GM19238 (cell line): ENCODE results near the gene PERCC1.
"Not testable (repeated sequence)": the region's sequence is repeated elsewhere in the genome, so short reads cannot be mapped to it uniquely, and the experiment has no call there.

Experiments
- DNase-seq: peaks from one replicate; pipeline ENCODE4 v3.0.0; 2011; ENCODE audit warnings: low spot score; ENCODE audit not compliant: insufficient read length

PERCC1 gene

GRCh38 chr16:1466968-1467521 is 36.2 kb downstream of the PERCC1 start:
- DNase-seq = no peak

GRCh38 chr16:1468426-1468810 is 37.5 kb downstream of the PERCC1 start:
- DNase-seq = no peak

- DNase-seq = not testable (repeated sequence)
Measured at GRCh38 chr16:1469141-1469540, 38.3 kb downstream of the PERCC1 start.

GRCh38 chr16:1469693-1470201 is 38.9 kb downstream of the PERCC1 start:
- DNase-seq = no peak

GRCh38 chr16:1470481-1471251 is 39.8 kb downstream of the PERCC1 start:
- DNase-seq = no peak

- no peak for DNase-seq
Measured at GRCh38 chr16:1471569-1472194, 40.8 kb downstream of the PERCC1 start.

- no peak for DNase-seq
Measured at GRCh38 chr16:1472974-1473373, 42.1 kb downstream of the PERCC1 start.

GRCh38 chr16:1474082-1474795 is 43.4 kb downstream of the PERCC1 start:
- no peak for DNase-seq

- peak; percentile 99 for DNase-seq
Measured at GRCh38 chr16:1474796-1475551, 44.1 kb downstream of the PERCC1 start, which contains the start of gene CLCN7. CLCN7 (minus strand) TSS chr16:1475028; CDS start chr16:1474974, 54 bp downstream.

- no peak for DNase-seq
Measured at GRCh38 chr16:1475552-1476114, 44.8 kb downstream of the PERCC1 start.

GRCh38 chr16:1477033-1477432 is 46.2 kb downstream of the PERCC1 start:
- DNase-seq = no peak

GRCh38 chr16:1478937-1479336 is 48.1 kb downstream of the PERCC1 start:
- DNase-seq = not testable (repeated sequence)

- DNase-seq = no peak
Measured at GRCh38 chr16:1481906-1482835, 51.3 kb downstream of the PERCC1 start.
